GM18868 (cell line): Measurements from ENCODE around the gene NIPA2.

Source experiments
- ATAC-seq: cut with Tn5 transposase; IDR thresholded peaks from one replicate; pipeline ENCODE4 v1.9.1; 2021; ENCODE audit warnings: mild to moderate bottlenecking, moderate library complexity; ENCODE audit not compliant: unreplicated experiment

Gene NIPA2

GRCh38 chr15:22831473-22831872, 7.0 kb upstream of the NIPA2 start:
- no peak for ATAC-seq

GRCh38 chr15:22839046-22839695, 705 bp downstream of the NIPA2 start:
- ATAC-seq, result no peak

- no peak for ATAC-seq
Observed at GRCh38 chr15:22844421-22845288, 6.2 kb downstream of the NIPA2 start.

- no peak for ATAC-seq
Observed at GRCh38 chr15:22845289-22845900, 6.9 kb downstream of the NIPA2 start.

GRCh38 chr15:22846073-22846472, 7.6 kb downstream of the NIPA2 start:
- no peak for ATAC-seq

GRCh38 chr15:22850055-22850454, 11.6 kb downstream of the NIPA2 start:
- no peak for ATAC-seq

- no peak for ATAC-seq
Observed at GRCh38 chr15:22851513-22851912, 13.0 kb downstream of the NIPA2 start.

- ATAC-seq, result no peak
Observed at GRCh38 chr15:22855791-22856190, 17.3 kb downstream of the NIPA2 start.

- no peak for ATAC-seq
Observed at GRCh38 chr15:22856659-22857058, 18.2 kb downstream of the NIPA2 start.

GRCh38 chr15:22861161-22861560, 22.7 kb downstream of the NIPA2 start:
- ATAC-seq, result no peak

- no peak for ATAC-seq
Observed at GRCh38 chr15:22863356-22863755, 24.9 kb downstream of the NIPA2 start.

GRCh38 chr15:22866079-22866478, 27.6 kb downstream of the NIPA2 start:
- ATAC-seq, result no peak

GRCh38 chr15:22867886-22868285, 29.4 kb downstream of the NIPA2 start:
- no peak for ATAC-seq

GRCh38 chr15:22868495-22868894, 30.0 kb downstream of the NIPA2 start:
- no peak for ATAC-seq

- no peak for ATAC-seq
Observed at GRCh38 chr15:22868928-22869327, 30.5 kb downstream of the NIPA2 start.

GRCh38 chr15:22869856-22870255, 31.4 kb downstream of the NIPA2 start:
- ATAC-seq, result no peak

- ATAC-seq, result no peak
Observed at GRCh38 chr15:22870865-22871264, 32.4 kb downstream of the NIPA2 start.

GRCh38 chr15:22871481-22872086, 33.1 kb downstream of the NIPA2 start:
- ATAC-seq, result no peak

GRCh38 chr15:22872936-22873701, 34.7 kb downstream of the NIPA2 start:
- no peak for ATAC-seq

- ATAC-seq, result no peak
Observed at GRCh38 chr15:22873841-22874240, 35.4 kb downstream of the NIPA2 start.

GRCh38 chr15:22874256-22874655, 35.8 kb downstream of the NIPA2 start:
- no peak for ATAC-seq
